GM12878 (cell line): Measurements from ENCODE around the gene INF2. TPM values are rescaled to one million over a fixed set of nuclear protein-coding genes. Genes with fewer than 3 reads are reported as not detected.

Experiments
- CHD2 ChIP-seq: IDR thresholded peaks from 2 replicates; pipeline ENCODE4 v1.6.1; 2011; ENCODE audit warnings: low read depth, low read length, improper control_type of control experiment, borderline replicate concordance
- MYB ChIP-seq: fragments of 150-350 bp; IDR thresholded peaks from 2 replicates; pipeline ENCODE4 v1.6.1; 2014; ENCODE audit warnings: mild to moderate bottlenecking, low read depth, low read length, borderline replicate concordance
- POU2F2 ChIP-seq: IDR thresholded peaks from 3 replicates; pipeline ENCODE4 v1.6.1; 2011; ENCODE audit warnings: low read depth, mild to moderate bottlenecking, low read length, borderline replicate concordance
- polyA plus RNA-seq, 11 experiments: library from polyadenylated mRNA; depleted of rRNA in 4 of 11; unstranded in 6 of 11; stranded (reverse) in 5 of 11; fragments of >200 nt; fragmentation: Nextera tagmentation in 4 of 11; fragmentation: Illumina TruSeq in 1 of 11; extraction: Ambion mirVana in 4 of 11; extraction: Trizol in 1 of 11; gene quantifications; 1 replicate in 1 of 11; 2 replicates in 10 of 11; pipeline versions ENCODE4 v1.2.1 to v1.2.3, GENCODE V29; 2011 to 2016; ENCODE audit warnings: inconsistent platforms in 2 of 11, missing spikeins in 2 of 11, low read depth in 1 of 11
- total RNA-seq, 4 experiments: library from RNA; depleted of rRNA in 3 of 4; stranded (reverse); fragments of >200 nt in 3 of 4; fragmentation: Illumina TruSeq in 1 of 4; extraction: Trizol in 1 of 4; gene quantifications; 2 replicates each; pipeline versions ENCODE4 v1.2.1 to v1.2.3, GENCODE V29; 2013 to 2021
- TF ChIP-seq, protein P1 (sequence below): fragments of 450-650 bp; formaldehyde crosslinking; IDR thresholded peaks from 2 replicates; pipeline ENCODE4 v1.4.0; 2020; ENCODE audit warnings: mild to moderate bottlenecking, moderate library complexity
- TF ChIP-seq, protein P2 (sequence below): fragments of 450-650 bp; IDR thresholded peaks from 2 replicates; pipeline ENCODE4 v1.6.1; 2017; ENCODE audit warnings: mild to moderate bottlenecking, moderate library complexity
- TF ChIP-seq, protein P3 (sequence below): fragments of 450-650 bp; IDR thresholded peaks from 2 replicates; pipeline ENCODE4 v1.6.1; 2017; ENCODE audit warnings: low read depth, mild to moderate bottlenecking, moderate library complexity
- TF ChIP-seq, protein P4 (sequence below): fragments of 450-650 bp; conservative IDR thresholded peaks from 2 replicates; pipeline ENCODE4 v1.6.1; 2017; ENCODE audit warnings: mild to moderate bottlenecking, moderate library complexity
- TF ChIP-seq, protein P5 (sequence below), 3 experiments: IDR thresholded peaks in 2 of 3; conservative IDR thresholded peaks in 1 of 3; 2 replicates each; pipeline ENCODE4 v1.5.1; 2011; ENCODE audit warnings: low read depth in 3 of 3, low read length in 3 of 3, mild to moderate bottlenecking in 3 of 3, control low read depth in 2 of 3, moderate library complexity in 2 of 3, inconsistent platforms in 1 of 3, mixed read lengths in 1 of 3; ENCODE audit not compliant: control insufficient read depth in 2 of 3, insufficient read depth in 1 of 3; ENCODE audit errors: extremely low read depth in 1 of 3

Gene INF2
- total and polyA plus RNA-seq, 10 of the 15 experiments (the other 5 are each of a cell fraction or from before 2014, with no cell fraction given) = 0.72 to 43.2 (median 8.3) TPM

DNA sequence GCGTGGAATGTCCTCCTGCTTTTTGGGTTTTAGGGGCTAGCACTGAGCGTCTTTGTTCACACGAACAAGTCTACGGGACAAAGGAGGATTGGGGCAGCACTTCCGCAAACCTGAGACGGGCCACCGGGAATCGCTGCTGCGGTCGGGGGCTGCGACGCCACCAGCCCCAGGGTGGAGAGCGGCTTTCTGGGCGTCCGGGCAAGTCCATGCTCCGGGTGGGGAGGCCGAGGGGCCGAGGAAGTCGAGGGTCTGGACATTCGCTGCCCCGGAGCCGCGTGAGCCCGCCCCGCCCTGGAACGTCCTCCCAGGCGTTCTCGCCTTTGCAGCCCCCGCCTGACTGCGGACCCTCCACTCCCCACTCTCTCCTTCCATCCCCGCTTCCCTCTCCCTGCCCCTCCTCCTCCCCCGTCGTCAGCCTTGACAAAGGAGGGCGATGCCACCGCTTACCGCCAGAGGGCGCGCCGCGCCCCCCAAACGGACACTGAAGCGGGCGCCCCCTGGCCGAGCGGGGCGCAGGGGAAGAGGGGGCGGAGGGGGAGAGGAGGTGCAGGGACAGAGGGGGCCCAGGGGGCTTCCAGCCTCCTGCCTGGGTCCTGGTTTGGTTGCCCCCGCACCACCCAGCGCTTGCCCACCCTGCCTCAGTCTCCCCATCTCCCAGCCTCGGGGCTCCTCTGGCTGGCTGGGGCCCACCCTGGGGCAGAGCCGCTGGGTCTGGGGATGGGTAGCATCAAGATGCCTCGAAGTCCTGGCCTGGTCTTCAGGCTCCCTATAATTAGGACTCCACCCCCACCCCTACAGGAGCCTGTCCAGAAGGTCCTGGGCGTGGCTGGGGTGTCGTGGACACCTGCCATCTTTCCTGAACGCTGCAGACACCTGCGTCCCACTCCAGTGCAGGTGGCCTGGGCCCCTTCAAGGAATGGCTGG is 39.1 kb upstream of the INF2 start (continued):
- TF ChIP-seq, protein P1, sequence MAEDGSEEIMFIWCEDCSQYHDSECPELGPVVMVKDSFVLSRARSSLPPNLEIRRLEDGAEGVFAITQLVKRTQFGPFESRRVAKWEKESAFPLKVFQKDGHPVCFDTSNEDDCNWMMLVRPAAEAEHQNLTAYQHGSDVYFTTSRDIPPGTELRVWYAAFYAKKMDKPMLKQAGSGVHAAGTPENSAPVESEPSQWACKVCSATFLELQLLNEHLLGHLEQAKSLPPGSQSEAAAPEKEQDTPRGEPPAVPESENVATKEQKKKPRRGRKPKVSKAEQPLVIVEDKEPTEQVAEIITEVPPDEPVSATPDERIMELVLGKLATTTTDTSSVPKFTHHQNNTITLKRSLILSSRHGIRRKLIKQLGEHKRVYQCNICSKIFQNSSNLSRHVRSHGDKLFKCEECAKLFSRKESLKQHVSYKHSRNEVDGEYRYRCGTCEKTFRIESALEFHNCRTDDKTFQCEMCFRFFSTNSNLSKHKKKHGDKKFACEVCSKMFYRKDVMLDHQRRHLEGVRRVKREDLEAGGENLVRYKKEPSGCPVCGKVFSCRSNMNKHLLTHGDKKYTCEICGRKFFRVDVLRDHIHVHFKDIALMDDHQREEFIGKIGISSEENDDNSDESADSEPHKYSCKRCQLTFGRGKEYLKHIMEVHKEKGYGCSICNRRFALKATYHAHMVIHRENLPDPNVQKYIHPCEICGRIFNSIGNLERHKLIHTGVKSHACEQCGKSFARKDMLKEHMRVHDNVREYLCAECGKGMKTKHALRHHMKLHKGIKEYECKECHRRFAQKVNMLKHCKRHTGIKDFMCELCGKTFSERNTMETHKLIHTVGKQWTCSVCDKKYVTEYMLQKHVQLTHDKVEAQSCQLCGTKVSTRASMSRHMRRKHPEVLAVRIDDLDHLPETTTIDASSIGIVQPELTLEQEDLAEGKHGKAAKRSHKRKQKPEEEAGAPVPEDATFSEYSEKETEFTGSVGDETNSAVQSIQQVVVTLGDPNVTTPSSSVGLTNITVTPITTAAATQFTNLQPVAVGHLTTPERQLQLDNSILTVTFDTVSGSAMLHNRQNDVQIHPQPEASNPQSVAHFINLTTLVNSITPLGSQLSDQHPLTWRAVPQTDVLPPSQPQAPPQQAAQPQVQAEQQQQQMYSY = no peak
- TF ChIP-seq, protein P2, sequence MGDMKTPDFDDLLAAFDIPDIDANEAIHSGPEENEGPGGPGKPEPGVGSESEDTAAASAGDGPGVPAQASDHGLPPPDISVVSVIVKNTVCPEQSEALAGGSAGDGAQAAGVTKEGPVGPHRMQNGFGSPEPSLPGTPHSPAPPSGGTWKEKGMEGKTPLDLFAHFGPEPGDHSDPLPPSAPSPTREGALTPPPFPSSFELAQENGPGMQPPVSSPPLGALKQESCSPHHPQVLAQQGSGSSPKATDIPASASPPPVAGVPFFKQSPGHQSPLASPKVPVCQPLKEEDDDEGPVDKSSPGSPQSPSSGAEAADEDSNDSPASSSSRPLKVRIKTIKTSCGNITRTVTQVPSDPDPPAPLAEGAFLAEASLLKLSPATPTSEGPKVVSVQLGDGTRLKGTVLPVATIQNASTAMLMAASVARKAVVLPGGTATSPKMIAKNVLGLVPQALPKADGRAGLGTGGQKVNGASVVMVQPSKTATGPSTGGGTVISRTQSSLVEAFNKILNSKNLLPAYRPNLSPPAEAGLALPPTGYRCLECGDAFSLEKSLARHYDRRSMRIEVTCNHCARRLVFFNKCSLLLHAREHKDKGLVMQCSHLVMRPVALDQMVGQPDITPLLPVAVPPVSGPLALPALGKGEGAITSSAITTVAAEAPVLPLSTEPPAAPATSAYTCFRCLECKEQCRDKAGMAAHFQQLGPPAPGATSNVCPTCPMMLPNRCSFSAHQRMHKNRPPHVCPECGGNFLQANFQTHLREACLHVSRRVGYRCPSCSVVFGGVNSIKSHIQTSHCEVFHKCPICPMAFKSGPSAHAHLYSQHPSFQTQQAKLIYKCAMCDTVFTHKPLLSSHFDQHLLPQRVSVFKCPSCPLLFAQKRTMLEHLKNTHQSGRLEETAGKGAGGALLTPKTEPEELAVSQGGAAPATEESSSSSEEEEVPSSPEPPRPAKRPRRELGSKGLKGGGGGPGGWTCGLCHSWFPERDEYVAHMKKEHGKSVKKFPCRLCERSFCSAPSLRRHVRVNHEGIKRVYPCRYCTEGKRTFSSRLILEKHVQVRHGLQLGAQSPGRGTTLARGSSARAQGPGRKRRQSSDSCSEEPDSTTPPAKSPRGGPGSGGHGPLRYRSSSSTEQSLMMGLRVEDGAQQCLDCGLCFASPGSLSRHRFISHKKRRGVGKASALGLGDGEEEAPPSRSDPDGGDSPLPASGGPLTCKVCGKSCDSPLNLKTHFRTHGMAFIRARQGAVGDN = no peak
- TF ChIP-seq MYB (no peak), POU2F2 (no peak), CHD2 (peak; percentile 71; the same call in 1 of the 2 replicates)
- TF ChIP-seq, protein P3, sequence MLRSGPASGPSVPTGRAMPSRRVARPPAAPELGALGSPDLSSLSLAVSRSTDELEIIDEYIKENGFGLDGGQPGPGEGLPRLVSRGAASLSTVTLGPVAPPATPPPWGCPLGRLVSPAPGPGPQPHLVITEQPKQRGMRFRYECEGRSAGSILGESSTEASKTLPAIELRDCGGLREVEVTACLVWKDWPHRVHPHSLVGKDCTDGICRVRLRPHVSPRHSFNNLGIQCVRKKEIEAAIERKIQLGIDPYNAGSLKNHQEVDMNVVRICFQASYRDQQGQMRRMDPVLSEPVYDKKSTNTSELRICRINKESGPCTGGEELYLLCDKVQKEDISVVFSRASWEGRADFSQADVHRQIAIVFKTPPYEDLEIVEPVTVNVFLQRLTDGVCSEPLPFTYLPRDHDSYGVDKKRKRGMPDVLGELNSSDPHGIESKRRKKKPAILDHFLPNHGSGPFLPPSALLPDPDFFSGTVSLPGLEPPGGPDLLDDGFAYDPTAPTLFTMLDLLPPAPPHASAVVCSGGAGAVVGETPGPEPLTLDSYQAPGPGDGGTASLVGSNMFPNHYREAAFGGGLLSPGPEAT = no peak
- TF ChIP-seq, protein P4, sequence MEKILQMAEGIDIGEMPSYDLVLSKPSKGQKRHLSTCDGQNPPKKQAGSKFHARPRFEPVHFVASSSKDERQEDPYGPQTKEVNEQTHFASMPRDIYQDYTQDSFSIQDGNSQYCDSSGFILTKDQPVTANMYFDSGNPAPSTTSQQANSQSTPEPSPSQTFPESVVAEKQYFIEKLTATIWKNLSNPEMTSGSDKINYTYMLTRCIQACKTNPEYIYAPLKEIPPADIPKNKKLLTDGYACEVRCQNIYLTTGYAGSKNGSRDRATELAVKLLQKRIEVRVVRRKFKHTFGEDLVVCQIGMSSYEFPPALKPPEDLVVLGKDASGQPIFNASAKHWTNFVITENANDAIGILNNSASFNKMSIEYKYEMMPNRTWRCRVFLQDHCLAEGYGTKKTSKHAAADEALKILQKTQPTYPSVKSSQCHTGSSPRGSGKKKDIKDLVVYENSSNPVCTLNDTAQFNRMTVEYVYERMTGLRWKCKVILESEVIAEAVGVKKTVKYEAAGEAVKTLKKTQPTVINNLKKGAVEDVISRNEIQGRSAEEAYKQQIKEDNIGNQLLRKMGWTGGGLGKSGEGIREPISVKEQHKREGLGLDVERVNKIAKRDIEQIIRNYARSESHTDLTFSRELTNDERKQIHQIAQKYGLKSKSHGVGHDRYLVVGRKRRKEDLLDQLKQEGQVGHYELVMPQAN = no peak; the same call in 1 of the 2 replicates
- TF ChIP-seq, protein P5, sequence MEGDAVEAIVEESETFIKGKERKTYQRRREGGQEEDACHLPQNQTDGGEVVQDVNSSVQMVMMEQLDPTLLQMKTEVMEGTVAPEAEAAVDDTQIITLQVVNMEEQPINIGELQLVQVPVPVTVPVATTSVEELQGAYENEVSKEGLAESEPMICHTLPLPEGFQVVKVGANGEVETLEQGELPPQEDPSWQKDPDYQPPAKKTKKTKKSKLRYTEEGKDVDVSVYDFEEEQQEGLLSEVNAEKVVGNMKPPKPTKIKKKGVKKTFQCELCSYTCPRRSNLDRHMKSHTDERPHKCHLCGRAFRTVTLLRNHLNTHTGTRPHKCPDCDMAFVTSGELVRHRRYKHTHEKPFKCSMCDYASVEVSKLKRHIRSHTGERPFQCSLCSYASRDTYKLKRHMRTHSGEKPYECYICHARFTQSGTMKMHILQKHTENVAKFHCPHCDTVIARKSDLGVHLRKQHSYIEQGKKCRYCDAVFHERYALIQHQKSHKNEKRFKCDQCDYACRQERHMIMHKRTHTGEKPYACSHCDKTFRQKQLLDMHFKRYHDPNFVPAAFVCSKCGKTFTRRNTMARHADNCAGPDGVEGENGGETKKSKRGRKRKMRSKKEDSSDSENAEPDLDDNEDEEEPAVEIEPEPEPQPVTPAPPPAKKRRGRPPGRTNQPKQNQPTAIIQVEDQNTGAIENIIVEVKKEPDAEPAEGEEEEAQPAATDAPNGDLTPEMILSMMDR (IDR thresholded peaks at IDR 0.05 in 2 of 3, conservative IDR thresholded peaks at IDR 0.05 in 1 of 3; ENCODE audit: control insufficient read depth in 2 of 3, extremely low read depth in 1 of 3, insufficient read depth in 1 of 3, low read depth in 3 of 3, low read length in 3 of 3) = peak; percentile 92 to 100 (median 99)
